ENCODE data around the gene CHCHD3. TPM values are rescaled to one million over a fixed set of nuclear protein-coding genes. Genes with fewer than 3 reads are reported as not detected.

The CHCHD3 gene
- total and polyA plus RNA-seq, 2 experiments from 2014 or later, result 65.3 to 68.5 TPM

DNA sequence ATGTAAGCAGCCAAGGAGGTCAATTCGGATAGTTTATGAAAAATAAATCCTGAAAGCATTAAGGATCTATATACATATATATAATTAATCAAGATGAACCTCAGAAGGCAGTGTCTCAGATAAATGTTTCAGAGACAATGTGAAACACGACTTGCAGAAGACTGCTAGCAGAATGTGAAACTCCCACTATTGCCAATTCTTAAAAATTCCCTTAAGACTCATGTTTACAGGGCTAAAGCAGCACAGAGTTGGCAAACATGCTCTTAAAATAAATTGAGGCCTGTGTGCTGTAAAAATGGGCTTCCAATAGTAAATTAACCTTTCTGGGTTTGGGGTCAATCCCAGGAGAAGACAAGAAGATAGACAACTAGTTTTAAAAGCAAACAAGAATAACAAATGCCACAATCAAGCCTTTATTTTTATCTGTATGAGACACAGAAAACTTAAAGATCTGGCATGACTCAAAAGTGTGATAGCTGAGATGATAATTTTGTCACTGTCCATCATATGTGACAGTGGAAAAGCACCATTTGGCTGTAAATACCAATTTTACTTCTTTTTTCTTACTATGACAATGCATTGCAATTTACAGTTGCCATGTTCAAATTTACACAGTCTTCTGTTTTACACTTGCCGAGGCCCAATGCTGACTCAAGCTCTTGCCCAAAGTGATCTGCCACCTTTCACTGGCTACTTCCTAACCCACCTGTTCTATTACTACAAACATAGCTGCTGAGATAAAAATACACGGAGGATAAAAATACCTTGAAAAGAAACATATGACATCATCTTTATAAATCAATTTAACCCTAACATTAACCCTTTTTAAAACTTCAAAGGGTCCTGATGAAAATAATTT lies 78.6 kb downstream of the CHCHD3 start:
- H3K36me3 ChIP-seq (replicated peaks; ENCODE audit: insufficient read depth, low read depth), result no peaks in the 10 kb centered on the region
- 64% methylated on average over 4 of the region's 4 CpGs for WGBS (ENCODE audit: low lambda C conversion rate, missing lambda C conversion rate)
- TF ChIP-seq EZH2phosphoT487 (IDR thresholded peaks at IDR 0.05; ENCODE audit: low read depth, severe bottlenecking, unreplicated experiment) (no peak), EZH2 (IDR thresholded peaks at IDR 0.05; ENCODE audit: borderline replicate concordance) (no peak)
- TF ChIP-seq, protein P1, sequence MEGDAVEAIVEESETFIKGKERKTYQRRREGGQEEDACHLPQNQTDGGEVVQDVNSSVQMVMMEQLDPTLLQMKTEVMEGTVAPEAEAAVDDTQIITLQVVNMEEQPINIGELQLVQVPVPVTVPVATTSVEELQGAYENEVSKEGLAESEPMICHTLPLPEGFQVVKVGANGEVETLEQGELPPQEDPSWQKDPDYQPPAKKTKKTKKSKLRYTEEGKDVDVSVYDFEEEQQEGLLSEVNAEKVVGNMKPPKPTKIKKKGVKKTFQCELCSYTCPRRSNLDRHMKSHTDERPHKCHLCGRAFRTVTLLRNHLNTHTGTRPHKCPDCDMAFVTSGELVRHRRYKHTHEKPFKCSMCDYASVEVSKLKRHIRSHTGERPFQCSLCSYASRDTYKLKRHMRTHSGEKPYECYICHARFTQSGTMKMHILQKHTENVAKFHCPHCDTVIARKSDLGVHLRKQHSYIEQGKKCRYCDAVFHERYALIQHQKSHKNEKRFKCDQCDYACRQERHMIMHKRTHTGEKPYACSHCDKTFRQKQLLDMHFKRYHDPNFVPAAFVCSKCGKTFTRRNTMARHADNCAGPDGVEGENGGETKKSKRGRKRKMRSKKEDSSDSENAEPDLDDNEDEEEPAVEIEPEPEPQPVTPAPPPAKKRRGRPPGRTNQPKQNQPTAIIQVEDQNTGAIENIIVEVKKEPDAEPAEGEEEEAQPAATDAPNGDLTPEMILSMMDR (IDR thresholded peaks at IDR 0.05; ENCODE audit: poor library complexity), result no peak
- no peaks in the 10 kb centered on the region for H3K27me3 ChIP-seq
- no peak overlapping the region for H3K27ac ChIP-seq
- H3K4me3 ChIP-seq, result no peak overlapping the region
- no peaks in the 10 kb centered on the region for H4K20me1 ChIP-seq (ENCODE audit: insufficient read depth, poor library complexity, severe bottlenecking)
- DNase-seq (ENCODE audit: low spot score), result no peak
- H2AFZ ChIP-seq, result no peak overlapping the region
- no peaks in the 10 kb centered on the region for H3K9me3 ChIP-seq (ENCODE audit: low read depth)
- H3K79me2 ChIP-seq, result peaks cover 41% of the 10 kb centered on the region
- no peak overlapping the region for H3K4me2 ChIP-seq
- H3K4me1 ChIP-seq (ENCODE audit: insufficient read depth), result no peaks in the 10 kb centered on the region
- no peaks in the 10 kb centered on the region for H3K9me2 ChIP-seq (replicated peaks; ENCODE audit: insufficient read depth)

DNA sequence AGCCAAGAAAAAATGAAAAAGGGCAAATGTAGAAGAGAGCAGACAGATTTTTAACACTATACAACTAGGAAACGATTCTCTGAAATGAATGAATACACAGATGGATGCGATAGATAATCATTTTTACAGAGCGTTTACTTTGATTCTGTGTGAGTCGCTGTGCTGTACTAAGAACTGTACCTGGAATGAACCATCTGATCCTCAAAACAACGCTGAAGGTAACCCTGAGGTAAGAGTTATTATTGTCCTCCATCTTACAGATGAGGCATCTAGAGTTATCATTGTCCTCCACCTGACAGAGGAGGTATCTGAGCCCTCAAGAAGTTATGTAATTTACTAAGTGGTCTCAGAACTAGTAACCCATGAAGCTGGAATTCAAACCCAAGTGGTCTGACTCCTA lies 80.2 kb downstream of the CHCHD3 start:
- Histone ChIP-seq H3K9me2 (replicated peaks; ENCODE audit: insufficient read depth) (no peaks in the 10 kb centered on the region), H3K36me3 (replicated peaks; ENCODE audit: insufficient read depth, low read depth) (no peaks in the 10 kb centered on the region), H3K27ac (no peak overlapping the region), H3K4me2 (no peak overlapping the region), H3K79me2 (peaks cover 43% of the 10 kb centered on the region), H3K27me3 (no peaks in the 10 kb centered on the region), H4K20me1 (ENCODE audit: insufficient read depth, poor library complexity, severe bottlenecking) (no peaks in the 10 kb centered on the region), H2AFZ (no peak overlapping the region), H3K9me3 (ENCODE audit: low read depth) (no peaks in the 10 kb centered on the region), H3K4me3 (no peak overlapping the region), H3K4me1 (ENCODE audit: insufficient read depth) (no peaks in the 10 kb centered on the region)
- 95% methylated on average over 5 of the region's 5 CpGs for WGBS (ENCODE audit: low lambda C conversion rate, missing lambda C conversion rate)
- no peak for DNase-seq (ENCODE audit: low spot score)
- no peak for TF ChIP-seq EZH2 (IDR thresholded peaks at IDR 0.05; ENCODE audit: borderline replicate concordance)

DNA sequence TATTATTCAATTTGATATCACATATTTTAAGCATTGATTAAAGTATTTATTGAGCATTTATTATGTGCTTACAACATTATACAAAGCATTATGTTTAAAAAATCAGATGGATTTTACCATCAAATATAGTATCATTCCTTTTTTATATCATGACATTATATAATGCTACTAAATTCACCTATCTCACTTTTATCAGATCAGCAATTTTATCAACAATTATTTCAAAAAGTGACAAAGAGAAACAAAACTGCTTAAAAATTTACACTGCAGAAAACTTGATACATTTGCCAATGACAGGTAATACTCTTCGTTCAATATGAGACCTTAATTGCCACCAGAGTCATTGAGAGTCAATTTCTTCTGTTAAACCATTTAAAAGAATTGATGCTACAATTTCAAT lies 82.0 kb downstream of the CHCHD3 start:
- Histone ChIP-seq H3K4me1 (ENCODE audit: insufficient read depth) (no peaks in the 10 kb centered on the region), H3K4me2 (no peak overlapping the region), H3K9me2 (replicated peaks; ENCODE audit: insufficient read depth) (no peaks in the 10 kb centered on the region), H3K9me3 (ENCODE audit: low read depth) (no peaks in the 10 kb centered on the region), H3K27me3 (no peaks in the 10 kb centered on the region), H4K20me1 (ENCODE audit: insufficient read depth, poor library complexity, severe bottlenecking) (no peaks in the 10 kb centered on the region), H3K4me3 (no peak overlapping the region), H3K79me2 (peaks cover 52% of the 10 kb centered on the region), H3K27ac (no peak overlapping the region), H3K36me3 (replicated peaks; ENCODE audit: insufficient read depth, low read depth) (no peaks in the 10 kb centered on the region), H2AFZ (no peak overlapping the region)
- no peak for DNase-seq (ENCODE audit: low spot score)
- WGBS (ENCODE audit: low lambda C conversion rate, missing lambda C conversion rate), result 97% methylated on average over 1 of the region's 1 CpG
- TF ChIP-seq, protein P1 (IDR thresholded peaks at IDR 0.05; ENCODE audit: poor library complexity), result no peak
- TF ChIP-seq EZH2 (IDR thresholded peaks at IDR 0.05; ENCODE audit: borderline replicate concordance) (no peak), EZH2phosphoT487 (IDR thresholded peaks at IDR 0.05; ENCODE audit: low read depth, severe bottlenecking, unreplicated experiment) (no peak)

DNA sequence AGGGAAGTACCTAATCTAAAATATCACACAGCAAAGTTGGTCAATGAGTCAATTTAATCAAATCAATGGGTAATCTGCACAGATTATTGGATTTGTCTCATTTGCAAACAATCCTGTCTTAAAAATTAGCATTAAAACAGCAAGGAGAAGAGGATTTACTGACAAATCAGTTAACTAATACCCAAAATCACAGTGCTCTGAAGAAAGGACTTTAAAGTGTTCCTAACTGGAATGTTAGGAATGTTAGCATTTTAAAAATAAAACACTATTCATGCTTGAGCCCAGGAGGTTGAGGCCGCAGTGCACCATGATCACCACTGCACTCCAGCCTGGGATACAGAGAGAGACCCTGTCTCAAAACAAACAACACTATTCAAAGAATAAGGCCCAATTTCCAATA lies 83.1 kb downstream of the CHCHD3 start:
- Histone ChIP-seq H3K9me3 (ENCODE audit: low read depth) (no peaks in the 10 kb centered on the region), H3K36me3 (replicated peaks; ENCODE audit: insufficient read depth, low read depth) (no peaks in the 10 kb centered on the region), H3K79me2 (peaks cover 63% of the 10 kb centered on the region), H3K9me2 (replicated peaks; ENCODE audit: insufficient read depth) (no peaks in the 10 kb centered on the region), H3K4me3 (no peak overlapping the region), H3K4me2 (no peak overlapping the region), H3K27me3 (no peaks in the 10 kb centered on the region), H3K4me1 (ENCODE audit: insufficient read depth) (no peaks in the 10 kb centered on the region), H4K20me1 (ENCODE audit: insufficient read depth, poor library complexity, severe bottlenecking) (no peaks in the 10 kb centered on the region), H2AFZ (no peak overlapping the region), H3K27ac (no peak overlapping the region)
- WGBS (ENCODE audit: low lambda C conversion rate, missing lambda C conversion rate), result 70% methylated on average over 1 of the region's 1 CpG
- no peak for TF ChIP-seq EZH2phosphoT487 (IDR thresholded peaks at IDR 0.05; ENCODE audit: low read depth, severe bottlenecking, unreplicated experiment)
- TF ChIP-seq, protein P1 (IDR thresholded peaks at IDR 0.05; ENCODE audit: poor library complexity), result no peak
- TF ChIP-seq EZH2 (IDR thresholded peaks at IDR 0.05; ENCODE audit: borderline replicate concordance), result no peak
- DNase-seq (ENCODE audit: low spot score), result no peak

Measured in hepatocyte (in vitro differentiated cells).